Endometrial microvascular endothelial cells (primary cell): ENCODE results near the gene NUP54. TPM values are rescaled to one million over a fixed set of nuclear protein-coding genes. Genes with fewer than 3 reads are reported as not detected.

Source experiments
- in situ Hi-C: cut with HindIII; loops from 2 replicates; pipeline ENCODE4 v1.10.0; 2017; ENCODE audit warnings: low sequenced_read_pairs, low pct_unique_long_range_greater_than_20kb; ENCODE audit errors: inconsistent ontology term
- total RNA-seq: library from RNA; depleted of rRNA; stranded (reverse); fragments of >200 nt; gene quantifications from one replicate; pipeline ENCODE4 v1.2.3, GENCODE V29; 2015; ENCODE audit errors: inconsistent ontology term

NUP54 gene
- total RNA-seq, 1 donor from 2014 or later = 51.9 TPM

DNA sequence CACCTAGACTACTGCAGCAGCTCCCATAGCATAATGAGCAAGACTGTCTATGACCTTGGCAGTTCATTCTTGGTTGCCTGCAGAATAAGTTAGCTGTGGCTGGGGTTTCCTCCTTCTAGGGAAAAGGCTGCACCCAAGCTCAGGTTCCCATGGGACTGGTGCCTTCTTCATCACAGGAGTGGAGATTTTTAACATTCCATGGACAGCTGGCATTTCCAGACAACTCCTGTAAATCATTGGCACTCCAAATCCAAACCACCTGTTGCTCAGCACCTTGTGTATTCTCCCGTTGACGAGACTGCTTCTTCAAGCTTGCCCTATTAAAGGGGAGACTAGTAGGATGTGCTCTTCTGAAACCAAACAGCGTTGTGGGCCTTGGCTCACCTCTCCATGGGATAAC, 7.8 kb upstream of the NUP54 start:
- in situ Hi-C loops = no loop called here

GRCh38 chr4:76153356-76153755, 5.2 kb upstream of the NUP54 start:
- in situ Hi-C loops = no loop called here

DNA sequence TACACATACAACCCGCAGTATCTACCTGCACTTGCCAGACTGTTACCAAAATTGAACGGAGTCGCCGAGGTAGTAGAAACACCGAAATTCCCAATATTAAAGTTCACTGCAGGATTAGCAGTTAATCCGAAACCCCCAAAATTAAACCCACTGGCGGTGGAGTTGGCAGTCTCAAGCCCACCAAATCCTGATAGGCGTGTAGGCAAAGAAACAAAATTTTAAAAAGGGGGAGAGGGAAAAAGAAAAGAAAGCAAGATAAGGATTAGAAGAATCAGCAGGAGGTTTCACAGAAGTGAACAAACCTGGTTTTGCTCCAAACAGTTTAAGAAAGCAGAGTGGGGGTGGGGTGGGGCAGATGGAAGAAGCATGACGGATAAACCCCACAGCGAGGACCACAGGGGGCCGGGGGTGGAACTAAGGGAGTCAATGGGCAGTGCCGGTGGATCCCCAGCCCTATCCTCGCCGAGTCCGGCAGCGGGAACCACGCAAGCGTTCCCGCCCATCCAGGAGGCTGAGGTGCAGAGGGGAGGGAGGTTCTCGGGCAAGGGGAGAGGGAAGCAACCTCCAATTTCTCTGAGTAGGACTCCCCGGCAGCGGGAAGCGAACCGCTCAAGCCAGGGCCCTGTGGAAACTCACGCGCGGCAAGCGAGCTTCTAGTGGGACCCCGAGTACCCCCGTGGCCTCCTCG, 599 bp downstream of the NUP54 start:
- in situ Hi-C loops = no loop called here

DNA sequence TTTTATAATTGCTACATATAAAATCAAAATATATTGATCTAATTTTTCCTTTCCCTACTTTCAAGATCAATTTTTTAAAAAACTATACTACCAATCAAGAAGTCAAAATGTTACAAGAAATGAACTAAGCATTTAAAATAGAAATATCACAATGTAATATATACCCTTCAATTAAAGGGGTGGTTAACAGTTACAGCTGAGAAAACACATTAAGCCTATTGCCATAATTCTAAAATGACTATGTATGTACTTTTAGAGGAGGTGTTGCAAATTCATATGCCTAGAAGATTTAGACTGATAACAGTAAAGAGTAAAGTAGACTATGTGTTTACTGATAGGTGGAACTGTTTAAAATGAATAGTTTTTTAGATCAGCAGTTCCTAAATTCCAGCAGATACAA, 3.7 kb downstream of the NUP54 start:
- in situ Hi-C loops = no loop called here

DNA sequence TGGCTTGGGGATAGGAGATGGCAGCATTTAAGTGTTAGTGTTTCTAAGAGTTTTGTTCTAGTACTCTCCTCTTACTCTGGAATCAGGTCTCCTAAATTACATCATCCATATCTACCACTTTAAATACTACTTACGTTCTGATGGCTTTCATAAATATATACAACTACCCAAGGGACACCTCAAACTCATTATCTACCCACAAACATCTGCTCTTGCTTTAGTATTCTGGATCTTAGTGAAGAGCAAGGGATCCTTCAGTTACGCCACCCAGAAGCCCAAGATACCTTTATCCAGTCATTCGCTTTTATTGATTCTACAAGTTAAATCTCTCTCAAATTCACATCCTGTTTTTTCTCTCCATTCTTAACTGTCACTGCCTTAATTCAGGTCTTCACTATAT, 7.0 kb downstream of the NUP54 start:
- in situ Hi-C loops = no loop called here

DNA sequence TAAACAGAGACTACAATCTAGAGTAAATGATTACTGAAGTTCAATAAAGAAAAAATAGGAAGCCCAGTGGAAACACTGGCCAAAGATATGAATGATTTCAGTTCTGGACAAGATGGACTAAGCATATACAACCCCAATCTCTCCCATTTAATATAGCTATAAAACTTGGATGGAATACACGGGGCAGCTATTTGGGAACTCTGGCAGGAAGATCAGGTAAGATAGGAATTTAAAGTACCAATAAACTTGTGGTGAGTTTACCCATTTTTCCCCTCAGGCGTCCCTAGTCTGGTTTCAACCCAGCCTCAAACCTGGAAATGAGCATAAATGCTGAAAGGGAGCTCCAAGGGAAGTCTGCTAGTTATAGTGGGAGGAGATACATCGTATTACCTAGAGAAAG, 20.4 kb downstream of the NUP54 start:
- in situ Hi-C loops = no loop called here

GRCh38 chr4:76125816-76126215, 22.4 kb downstream of the NUP54 start:
- in situ Hi-C loops = no loop called here

DNA sequence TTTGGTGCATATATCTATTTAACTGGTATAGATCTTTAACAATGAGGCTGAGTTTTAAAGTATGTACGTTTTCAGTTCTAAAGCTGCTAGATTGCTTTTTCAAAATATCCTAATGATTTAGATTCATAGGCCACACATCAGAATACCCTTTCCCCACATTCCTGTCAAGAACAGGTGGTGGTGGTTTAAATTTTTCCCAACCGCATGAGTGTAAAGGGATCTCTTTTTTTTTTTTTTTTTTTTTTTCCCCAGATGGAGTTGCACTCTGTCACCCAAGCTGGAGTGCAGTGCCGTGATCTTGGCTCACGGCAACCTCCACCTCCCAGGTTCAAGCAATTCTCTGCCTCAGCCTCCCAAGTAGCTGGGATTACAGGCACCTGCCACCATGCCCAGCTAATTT, 28.0 kb downstream of the NUP54 start:
- in situ Hi-C loops = no loop called here

GRCh38 chr4:76117536-76117935, 30.7 kb downstream of the NUP54 start:
- in situ Hi-C loops = no loop called here

DNA sequence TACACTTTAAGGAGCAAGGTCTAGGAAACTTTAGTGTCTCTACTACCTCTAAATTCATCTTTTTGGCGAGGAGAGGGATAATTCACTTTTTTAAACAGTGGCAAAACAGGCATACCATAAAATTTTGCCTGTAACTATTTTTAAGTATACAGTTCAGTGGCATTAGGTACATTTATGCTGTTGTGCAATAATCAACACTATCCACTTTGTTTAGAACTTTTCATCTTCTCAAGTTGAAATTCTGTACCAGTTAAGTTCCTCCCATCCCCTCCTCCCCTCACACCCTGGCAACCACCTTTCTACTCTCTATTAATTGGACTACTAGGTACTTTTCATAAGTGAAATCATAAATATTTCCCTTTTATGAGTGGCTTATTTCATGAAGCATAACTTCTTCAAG, 31.4 kb downstream of the NUP54 start:
- in situ Hi-C loops = no loop called here

DNA sequence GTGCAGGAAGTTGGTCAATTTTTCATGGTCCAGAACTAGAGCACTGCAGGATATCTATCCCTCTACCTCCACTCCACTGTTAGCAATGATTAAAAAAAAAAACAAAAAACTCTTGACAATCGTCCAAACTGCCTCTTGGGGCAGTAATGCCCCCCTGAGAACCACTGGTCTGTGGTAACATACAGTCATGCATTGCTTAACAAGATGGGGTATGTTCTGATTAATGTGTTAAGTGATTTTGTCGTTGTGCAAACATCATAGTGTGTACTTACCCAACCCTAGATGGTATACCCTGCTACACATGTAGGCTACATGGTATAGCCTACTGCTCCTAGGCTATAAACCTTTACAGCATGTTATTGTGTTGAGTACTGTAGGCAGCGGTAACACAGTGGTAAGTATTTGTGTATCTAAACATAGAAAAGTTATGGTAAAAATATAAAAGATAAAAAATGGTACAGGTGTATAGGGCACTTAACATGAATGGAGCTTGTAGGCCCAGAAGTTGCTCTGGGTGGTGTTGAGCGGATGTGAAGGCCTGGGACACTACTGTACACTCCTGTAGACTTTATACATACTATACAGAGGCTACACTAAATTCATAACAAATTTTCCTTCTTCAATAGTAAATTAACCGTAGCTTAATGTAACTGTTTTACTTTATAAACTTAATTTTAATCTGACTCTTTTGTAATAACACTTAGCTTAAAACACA, 39.6 kb downstream of the NUP54 start:
- in situ Hi-C loops = no loop called here

DNA sequence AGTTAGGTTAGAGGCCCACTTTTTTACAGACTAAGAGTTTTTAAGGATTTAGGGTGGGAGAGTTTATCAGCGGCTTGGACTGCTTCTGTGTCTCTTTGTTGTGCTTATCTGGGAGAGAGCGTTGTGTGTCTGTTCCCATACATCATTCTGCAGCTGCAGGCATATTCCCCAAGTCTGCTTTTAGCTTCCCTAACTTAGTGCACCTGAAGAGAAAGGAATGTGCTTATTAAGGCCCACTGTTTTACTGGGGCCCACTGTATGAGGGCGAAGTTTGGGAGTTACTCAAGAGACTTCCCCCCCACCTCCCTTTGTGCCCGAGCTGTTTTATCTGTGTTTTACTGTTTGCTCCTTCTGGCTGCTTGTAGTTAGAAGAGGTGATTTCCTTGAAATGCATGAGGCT, 41.8 kb downstream of the NUP54 start:
- in situ Hi-C loops = no loop called here

DNA sequence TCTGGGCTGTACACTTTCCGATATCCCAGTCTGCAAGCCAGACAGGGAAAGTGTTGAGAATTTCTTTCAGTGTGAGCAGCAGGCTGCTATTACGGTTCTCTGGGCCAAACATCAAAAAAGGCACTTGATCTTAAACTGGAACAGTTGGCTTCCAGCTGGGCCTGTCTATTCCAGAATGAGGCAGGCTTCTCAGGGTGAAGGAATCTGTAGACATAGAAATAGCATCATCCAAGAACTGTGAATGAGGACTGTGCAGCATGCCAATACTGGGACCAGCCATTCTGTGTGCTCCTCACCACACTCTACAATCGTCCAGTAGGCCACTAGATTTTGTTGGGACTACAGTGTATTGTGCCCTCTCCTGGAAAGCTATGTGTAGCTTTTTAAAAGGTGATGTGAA, 42.5 kb downstream of the NUP54 start:
- in situ Hi-C loops = no loop called here

- in situ Hi-C loops = no loop called here
These were observed 52.1 kb downstream of the NUP54 start for GRCh38 chr4:76096076-76096475.

- in situ Hi-C loops = no loop called here
These were observed 52.6 kb downstream of the NUP54 start for GRCh38 chr4:76095568-76095967.

DNA sequence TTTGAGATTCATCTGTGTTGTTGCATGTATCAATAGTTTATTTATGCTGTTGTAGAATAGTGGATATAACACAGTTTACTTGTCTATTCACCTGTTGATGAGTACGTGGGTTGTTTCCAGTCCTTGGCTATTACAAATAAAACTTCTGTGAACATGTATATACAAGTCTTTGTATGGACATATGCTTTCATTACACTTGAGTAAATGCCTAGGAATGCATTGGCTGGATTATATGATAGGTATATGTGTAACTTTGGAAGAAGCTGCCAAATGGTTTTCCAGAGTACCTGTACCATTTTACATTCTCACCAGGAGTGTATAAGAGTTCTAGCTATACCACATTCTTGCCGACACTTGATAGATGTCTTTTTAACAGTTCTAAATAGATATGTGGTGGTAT, 57.1 kb downstream of the NUP54 start:
- in situ Hi-C loops = no loop called here

DNA sequence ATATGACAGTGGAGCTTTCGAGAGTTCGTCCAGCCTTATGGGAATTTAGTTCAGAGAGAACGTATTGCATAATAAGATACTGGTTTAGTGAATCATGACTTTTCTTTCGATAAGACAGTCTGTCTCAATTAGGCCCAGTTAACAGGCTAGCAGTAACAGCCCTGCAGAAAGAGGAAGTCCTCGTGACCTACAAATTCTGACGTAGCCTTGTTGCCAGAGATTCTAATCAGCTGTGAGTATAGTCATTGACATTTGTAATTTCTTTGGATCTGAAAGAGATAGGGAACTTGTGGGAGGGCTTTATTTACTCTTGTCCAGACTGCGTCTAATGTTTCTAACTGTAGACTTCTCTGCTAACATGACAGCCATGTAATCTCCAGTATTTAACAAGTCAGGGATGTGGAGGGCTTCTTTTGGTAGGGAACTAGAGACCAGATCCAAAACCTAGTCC, 57.9 kb downstream of the NUP54 start:
- in situ Hi-C loops = no loop called here

- in situ Hi-C loops = no loop called here
These were observed 59.5 kb downstream of the NUP54 start for GRCh38 chr4:76088719-76089118.

DNA sequence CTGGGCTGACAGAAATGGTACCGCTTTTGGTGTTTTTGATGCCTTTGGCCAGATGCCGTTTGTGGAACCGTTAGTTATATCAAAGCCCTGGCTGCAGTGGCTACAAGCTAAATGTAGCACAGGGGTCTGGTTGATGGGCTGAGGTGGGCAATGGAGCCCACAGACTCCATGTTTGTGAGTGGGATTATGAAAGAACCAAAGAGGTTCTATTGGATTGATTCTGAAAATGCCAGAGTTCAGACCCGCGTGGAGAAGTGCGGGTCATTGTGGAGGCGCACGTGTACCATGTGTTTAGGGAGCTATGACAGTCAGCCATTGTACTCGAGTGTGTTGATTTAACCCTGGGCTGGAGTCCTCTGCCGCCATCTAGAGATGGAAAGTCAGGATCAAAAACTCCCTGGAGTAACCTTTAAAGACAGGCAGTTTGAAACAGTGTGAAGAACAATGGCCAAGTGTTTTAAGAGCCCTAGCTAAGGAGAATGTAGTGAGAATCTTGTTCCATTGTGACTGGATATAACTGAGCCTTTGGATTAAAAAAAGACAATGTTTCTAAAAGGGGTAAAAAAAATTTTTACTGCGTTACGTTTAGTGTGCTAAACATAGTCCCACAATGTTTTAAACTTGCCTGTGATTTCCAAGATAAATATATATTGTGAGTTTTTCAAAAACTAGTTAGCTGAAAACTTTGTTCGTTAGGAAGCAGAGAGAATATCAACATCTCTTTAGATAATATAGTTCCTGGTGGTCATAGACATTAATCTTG, 61.0 kb downstream of the NUP54 start:
- in situ Hi-C loops = no loop called here

DNA sequence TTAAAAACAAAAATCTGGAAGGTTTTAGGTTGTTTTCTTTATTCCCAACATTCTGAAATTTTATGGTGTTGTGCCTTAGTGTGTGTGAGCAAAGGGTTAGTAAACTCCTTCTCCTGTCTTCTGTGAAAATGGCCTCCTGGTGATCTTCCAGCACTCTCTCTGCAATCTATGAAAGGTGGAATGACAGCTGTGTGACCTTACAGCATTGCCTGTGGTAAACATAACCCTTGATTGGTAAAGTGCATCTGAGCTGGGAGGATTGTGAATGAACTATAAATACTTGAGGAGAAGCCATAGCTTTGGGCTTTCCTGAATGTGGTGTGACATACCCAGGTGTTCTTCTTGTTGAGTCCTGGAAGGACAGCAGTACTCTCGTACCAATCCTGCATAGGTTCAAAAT, 63.7 kb downstream of the NUP54 start:
- in situ Hi-C loops = no loop called here
